ENCODE measurements around the gene ASAP2.
"Not testable (repeated sequence)": the region's sequence is repeated elsewhere in the genome, so short reads cannot be mapped to it uniquely, and the experiment has no call there.

Gene ASAP2

GRCh38 chr2:9388950-9389911, 182.6 kb downstream of the ASAP2 start:
- DNase-seq = no peak

- DNase-seq = no peak
Measured at GRCh38 chr2:9390151-9390850, 183.7 kb downstream of the ASAP2 start.

GRCh38 chr2:9390991-9391390, 184.4 kb downstream of the ASAP2 start:
- no peak for DNase-seq

GRCh38 chr2:9391961-9392720, 185.5 kb downstream of the ASAP2 start:
- DNase-seq = no peak

- DNase-seq = no peak
Measured at GRCh38 chr2:9392898-9393765, 186.5 kb downstream of the ASAP2 start.

- DNase-seq = no peak
Measured at GRCh38 chr2:9394816-9395215, 188.2 kb downstream of the ASAP2 start.

GRCh38 chr2:9397201-9397600, 190.6 kb downstream of the ASAP2 start:
- DNase-seq = no peak

GRCh38 chr2:9398251-9398650, 191.6 kb downstream of the ASAP2 start:
- not testable (repeated sequence) for DNase-seq

- DNase-seq = no peak
Measured at GRCh38 chr2:9398881-9399780, 192.5 kb downstream of the ASAP2 start.

- no peak for DNase-seq
Measured at GRCh38 chr2:9400268-9401058, 193.9 kb downstream of the ASAP2 start.

- no peak for DNase-seq
Measured at GRCh38 chr2:9401059-9401547, 194.5 kb downstream of the ASAP2 start.

- DNase-seq = no peak
Measured at GRCh38 chr2:9401646-9402371, 195.2 kb downstream of the ASAP2 start.

GRCh38 chr2:9403924-9404323, 197.3 kb downstream of the ASAP2 start:
- no peak for DNase-seq

- no peak for DNase-seq
Measured at GRCh38 chr2:9404451-9404850, 197.8 kb downstream of the ASAP2 start.

GRCh38 chr2:9405636-9406035, 199.0 kb downstream of the ASAP2 start:
- DNase-seq = no peak

- no peak for DNase-seq
Measured at GRCh38 chr2:9406529-9407362, 200.1 kb downstream of the ASAP2 start.

GRCh38 chr2:9407363-9407811, 200.8 kb downstream of the ASAP2 start:
- no peak for DNase-seq

- DNase-seq = peak; percentile 29
Measured at GRCh38 chr2:9408641-9409151, 202.1 kb downstream of the ASAP2 start.

Data from inflammatory macrophage treated with lipopolysaccharide for 4 hours (primary cell).